COR-L47 (cell line): Measurements from ENCODE around the gene ZNF205.

Experiments used
- DNase-seq: peaks from one replicate; lab custom pipeline; 2025; lab: John Stamatoyannopoulos, UW

Gene ZNF205

GRCh38 chr16:3084969-3085670, 27.3 kb upstream of the ZNF205 start:
- no peak for DNase-seq

DNA sequence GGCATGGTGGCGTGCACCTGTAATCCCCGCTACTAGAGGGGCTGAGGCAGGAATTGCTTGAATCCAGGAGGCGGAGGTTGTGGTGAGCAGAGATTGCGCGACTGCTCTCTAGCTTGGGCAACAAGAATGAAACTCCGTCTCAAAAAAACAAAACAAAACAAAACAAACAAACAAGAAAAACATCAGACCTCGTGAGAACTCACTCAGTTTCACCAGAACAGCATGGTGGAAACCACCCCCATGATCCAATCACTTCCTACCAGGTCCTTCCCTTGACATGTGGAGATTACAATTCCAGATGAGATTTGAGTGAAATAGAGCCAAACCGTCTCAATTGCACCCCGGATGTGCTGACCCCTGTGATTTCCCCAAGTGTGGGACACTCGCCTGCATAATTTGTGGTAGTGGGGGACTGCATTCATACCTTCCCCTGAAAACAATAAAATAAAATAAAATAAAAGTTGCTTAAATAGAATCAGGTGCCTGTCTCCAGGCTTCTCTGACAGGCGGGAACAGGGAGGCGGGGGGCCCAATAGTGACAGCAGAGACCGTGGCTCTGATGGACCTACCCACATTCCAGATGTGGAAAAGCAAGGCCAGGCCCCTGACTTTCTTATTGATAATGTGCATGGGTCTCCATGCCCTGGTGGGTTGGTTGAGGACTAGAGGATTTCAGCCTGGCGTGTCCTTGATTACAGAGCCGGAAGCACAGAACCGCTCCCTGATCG, 26.4 kb upstream of the ZNF205 start:
- DNase-seq: no peak

GRCh38 chr16:3086596-3087242, 25.7 kb upstream of the ZNF205 start:
- no peak for DNase-seq

DNA sequence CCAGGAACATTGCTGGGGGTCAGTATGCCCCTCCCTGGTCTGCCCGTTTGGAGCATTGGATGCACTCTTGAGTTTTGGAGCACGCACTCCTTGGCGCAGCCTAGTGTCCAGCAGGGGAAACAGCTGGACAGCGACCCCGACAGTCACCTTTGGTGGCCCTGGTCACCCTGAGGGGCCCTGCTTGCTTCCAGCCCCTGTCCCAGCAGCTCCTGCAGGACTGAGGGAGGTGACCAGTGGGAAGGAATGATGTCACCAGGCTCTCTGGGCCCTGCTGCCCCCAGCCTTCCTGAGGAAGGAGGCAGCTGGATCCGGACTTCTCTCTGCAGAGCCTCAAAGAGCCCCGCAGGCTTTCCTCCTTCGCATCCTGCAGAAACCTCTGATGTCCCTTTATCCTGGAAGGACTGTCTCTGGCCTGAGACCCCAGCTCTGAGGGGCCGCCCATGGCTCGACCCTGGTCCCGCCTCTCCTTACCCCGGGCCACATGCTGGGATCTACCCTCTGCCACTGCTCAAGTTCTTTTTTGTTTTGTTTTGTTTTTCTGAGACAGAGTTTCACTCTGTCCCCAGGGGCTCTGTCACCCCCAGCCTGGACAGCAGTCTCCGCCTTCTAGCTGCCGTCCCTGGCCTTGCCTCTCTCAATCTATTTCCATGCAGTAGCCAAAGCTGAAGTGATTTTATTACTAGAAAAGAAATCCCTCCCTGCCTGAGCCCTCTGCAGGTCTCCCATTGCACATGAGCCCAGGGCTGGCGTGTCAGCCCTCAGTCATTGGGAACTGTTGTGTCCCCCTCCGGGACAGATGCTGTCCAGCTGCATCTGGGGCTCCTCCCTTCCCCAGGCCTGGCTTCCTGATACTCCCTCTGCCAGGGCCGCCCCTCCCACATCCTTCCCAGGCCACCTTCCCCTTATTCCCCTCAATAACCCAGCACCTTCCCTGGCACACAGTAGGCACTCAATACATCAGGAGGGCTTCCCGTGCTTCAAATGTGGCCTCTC, 24.8 kb upstream of the ZNF205 start:
- DNase-seq: no peak

DNA sequence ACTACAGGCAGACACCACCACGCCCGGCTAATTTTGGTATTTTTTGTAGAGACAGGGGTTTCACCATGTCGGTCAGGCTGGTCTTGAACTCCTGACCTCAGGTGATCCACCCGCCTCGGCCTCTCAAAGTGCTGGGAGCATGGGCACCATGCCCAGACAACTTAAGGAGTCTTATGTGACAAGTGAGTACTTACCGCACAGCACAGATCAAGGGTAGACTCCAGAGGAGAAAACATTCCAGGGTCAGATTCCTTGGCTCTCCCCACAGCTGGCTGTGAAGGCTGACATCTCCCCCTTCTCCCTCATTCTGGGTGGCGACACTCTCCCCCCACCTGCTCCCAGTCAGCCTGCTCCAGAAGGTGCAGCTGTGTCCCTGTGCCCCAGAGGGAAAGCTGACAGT, 23.9 kb upstream of the ZNF205 start:
- no peak for DNase-seq

GRCh38 chr16:3088925-3089716, 23.3 kb upstream of the ZNF205 start:
- no peak for DNase-seq

DNA sequence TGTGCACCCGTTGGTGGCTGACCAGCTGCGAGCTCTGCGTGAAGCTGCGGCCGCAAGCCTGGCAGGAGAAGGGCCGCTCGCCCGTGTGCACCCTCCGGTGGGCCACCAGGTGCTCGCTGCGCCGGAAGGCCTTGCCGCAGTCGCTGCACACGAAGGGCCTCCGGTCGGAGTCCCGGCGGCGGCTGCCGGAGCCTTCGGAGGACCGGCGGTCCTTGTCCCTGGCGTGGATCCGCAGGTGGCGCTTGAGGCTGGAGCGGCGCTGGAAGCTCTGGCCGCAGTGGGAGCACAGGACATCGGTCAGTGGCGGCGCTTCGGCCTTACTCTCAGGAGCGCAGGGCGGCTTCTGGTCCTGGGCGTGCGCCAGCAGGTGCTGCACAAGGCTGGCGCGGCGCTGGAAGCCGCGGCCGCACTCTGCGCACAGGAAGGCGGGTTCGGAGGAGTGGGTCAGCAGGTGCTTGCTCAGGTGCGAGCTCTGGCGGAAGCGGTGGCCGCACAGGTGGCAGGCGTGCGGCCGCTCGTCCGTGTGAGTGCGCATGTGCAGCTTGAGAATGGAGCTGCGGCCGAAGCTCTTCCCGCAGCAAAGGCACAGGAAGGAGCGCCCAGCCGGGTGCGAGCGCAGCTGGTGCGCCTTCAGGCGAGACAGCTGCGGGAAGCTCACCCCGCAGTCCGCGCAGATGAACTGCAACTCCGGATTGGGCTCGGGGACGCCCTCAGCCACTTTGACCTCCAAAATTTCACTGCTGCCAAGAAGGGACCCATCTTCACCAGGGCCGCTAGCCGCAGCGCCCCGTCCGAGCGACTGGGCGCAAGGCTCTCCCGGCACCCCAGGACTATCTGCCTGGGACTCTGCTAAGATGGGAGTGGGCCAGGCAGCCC, 22.4 kb upstream of the ZNF205 start:
- DNase-seq: no peak

- no peak for DNase-seq
Observed at GRCh38 chr16:3091551-3091950, 20.8 kb upstream of the ZNF205 start.

DNA sequence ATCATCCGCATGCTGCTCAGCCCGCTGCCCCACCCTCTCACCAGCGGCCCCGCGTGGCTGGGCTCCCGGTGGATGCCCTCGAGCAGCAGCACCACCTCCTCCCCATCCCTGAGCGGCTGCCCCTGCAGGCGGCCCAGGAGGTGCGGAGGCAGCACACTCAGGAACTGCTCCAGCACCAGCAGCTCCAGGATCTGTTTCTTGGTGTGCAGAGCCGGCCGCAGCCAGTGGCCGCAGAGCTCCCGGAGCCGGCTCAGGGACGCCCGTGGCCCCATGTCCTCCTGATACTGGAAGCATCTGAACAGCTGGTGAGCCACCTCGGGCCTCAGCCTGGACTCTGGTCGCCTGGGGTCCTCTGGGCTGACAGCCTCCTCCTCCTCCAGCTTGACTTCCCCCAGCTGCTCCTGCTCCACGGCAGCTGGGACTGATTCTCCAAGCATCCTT, 19.9 kb upstream of the ZNF205 start:
- DNase-seq: no peak

GRCh38 chr16:3094289-3095027, 17.9 kb upstream of the ZNF205 start:
- peak; percentile 23 for DNase-seq

DNA sequence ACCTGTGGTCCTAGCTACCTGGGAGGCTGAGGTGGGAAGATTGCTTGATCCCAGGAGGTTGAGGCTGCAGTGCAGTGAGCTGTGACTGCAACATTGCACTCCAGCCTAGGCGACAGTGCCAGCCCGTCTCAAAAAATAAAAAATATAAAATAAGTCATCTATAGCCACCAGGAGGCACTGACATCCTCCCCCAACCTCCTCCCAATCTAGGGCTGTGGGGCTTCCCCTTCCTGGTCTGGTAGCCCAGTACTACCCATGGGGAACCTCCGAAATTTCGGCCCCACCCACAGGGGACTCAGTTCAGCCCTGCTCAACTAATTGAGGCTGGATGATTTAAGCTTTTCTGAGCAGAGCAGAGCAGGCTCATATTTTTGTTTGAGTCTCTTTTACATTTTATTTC, 16.5 kb upstream of the ZNF205 start:
- no peak for DNase-seq

DNA sequence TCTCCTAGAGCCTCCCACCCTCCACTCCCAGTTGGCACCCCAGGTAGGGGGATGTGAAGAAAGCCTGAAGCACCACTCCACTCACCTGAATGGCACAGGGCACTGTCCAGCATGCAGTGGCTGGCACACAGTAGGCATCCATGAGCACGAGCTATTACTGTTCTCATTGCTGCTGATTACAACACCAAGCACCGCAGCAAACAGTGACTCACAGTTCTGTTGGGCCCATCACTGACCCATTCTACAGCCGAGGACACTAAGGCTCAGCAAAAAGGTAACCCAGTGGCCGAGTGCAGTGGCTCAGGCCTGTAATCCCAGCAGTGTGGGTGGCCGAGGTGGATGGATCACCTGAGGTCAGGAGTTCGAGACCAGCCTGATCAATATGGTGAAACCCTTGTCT, 16.0 kb upstream of the ZNF205 start:
- no peak for DNase-seq

DNA sequence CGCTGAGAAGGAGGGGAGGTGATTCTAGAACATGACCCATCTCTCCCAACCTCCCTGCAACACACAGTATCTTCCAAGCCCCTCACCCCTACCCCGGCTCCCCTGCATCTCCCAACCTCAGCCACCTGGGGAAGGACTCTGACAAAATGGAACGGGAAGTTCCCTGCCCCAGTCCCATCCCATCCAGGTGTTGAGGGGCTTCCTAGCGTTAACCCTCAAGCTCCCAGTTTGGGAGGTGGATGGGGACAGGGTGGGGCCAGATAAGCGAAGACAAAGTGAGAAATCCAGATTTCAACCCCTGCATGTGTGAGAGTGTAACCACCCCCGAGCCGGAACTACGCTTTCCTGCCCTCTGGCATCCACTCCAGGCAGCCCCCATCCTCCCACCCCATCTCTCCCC, 15.1 kb upstream of the ZNF205 start:
- DNase-seq: no peak

DNA sequence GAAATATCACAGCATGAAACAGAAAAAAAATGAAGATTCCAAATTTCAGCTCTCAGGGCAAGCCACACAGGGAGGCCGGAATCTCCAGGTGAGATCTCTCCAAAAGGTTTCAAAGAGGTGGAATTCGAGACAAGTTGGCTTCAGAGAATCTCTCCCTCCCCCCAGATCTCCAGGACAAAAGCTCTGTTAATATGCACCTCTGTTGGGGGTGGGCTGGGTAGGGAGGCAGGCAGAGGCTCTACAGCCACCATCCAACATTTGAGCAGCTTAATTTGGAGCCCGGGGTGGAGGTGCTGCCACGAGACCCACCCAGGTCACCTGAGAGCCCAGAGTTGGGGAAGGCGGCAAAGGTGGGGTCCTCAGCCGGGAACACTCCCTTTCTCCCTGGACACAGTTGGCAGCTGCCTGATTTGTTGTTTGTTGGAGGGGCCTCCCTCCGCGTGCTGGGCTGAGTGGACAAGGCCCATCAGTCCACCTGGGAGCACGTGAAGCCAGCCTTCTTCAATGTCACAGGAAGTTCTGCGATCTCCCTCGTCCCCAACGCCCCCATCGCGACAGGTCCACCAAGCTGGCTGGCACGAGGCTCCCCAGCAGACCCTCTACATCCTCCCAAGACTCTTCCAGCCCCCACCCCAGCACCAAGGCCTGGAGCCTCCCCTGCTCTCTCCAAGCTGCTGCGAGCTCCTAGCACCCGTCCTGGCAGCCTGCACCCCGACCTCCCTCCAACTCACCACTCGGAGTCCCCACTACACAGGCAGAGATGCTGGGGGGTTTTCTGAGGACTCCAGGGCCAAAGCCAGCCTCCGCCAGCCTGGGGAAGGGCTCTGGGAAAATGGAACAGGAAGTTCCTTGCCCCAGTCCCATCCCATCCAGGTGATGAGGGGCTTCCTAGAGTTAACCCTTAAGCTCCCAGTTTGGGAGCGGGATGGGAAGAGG, 13.7 kb upstream of the ZNF205 start, which contains the start of gene ZSCAN10:
TSS of gene ZSCAN10 (minus strand) at position 836 of the 936 bp plus-strand sequence. CDS start 6,357 bp downstream, outside the sequence.
- no peak for DNase-seq

DNA sequence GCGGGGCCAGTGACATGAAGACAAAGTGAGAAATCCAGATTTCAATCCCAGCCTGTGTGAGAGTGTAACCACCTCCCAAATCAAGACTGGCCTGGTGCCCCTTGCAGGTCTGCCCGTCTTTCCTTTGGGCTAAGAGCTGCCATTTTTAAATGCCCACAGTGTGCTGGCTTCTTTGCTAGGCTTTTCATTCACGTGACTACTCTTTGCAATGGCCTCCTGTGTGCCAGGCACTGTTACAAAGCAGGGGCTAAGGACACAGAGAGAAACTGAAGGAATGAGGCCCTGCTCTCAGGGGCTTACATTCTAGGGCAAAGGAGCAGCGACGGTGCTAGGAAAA, 13.0 kb upstream of the ZNF205 start:
- no peak for DNase-seq

GRCh38 chr16:3099732-3100499, 12.5 kb upstream of the ZNF205 start:
- peak; percentile 56 for DNase-seq
